Prostate gland (tissue), 1 donor: ENCODE results near the gene OOSP3.

Source experiments
- POLR2A ChIP-seq: fragments of 450-650 bp; IDR thresholded peaks from one replicate; pipeline ENCODE4 v1.6.1; 2016; ENCODE audit warnings: antibody characterized with exemption, mild to moderate bottlenecking
- POLR2AphosphoS5 ChIP-seq: sonication (generic); formaldehyde crosslinking; IDR thresholded peaks from one replicate; pipeline ENCODE4 v1.6.1; 2017; ENCODE audit warnings: antibody characterized with exemption

DNA sequence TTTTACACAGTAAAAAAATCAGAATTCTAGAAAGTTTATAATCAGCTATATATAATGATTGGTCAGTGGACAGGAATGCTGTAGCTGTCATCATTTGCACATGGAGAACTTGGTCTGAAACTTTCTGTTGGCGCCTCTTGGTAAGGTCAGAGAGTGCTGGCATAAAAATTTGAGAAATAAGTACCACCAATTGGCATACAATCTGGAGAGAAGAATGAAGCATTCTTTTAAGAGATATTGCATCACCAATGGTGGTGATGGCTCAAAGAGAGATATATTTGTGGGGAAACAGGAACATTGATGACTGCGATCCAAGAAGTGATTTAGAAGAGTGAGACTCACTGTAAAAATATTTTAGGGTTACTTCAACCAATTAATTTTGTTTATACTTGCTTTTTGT lies 39.9 kb downstream of the OOSP3 start:
- TF ChIP-seq POLR2A (no peak), POLR2AphosphoS5 (no peak)
